GM19351 (cell line): ENCODE data around the gene SCO2.
"Not testable (repeated sequence)": the region's sequence is repeated elsewhere in the genome, so short reads cannot be mapped to it uniquely, and the experiment has no call there.

Source experiments
- ATAC-seq: cut with Tn5 transposase; IDR thresholded peaks from one replicate; pipeline ENCODE4 v1.9.1; 2021; ENCODE audit warnings: mild to moderate bottlenecking, moderate library complexity; ENCODE audit not compliant: unreplicated experiment

SCO2 gene

GRCh38 chr22:50551160-50551752 lies 25.9 kb upstream of the SCO2 start:
- no peak for ATAC-seq

GRCh38 chr22:50550395-50550794 lies 25.0 kb upstream of the SCO2 start:
- ATAC-seq: no peak

- ATAC-seq: no peak
These were observed 23.8 kb upstream of the SCO2 start for GRCh38 chr22:50548921-50549790.

GRCh38 chr22:50548040-50548920 lies 22.9 kb upstream of the SCO2 start:
- ATAC-seq: no peak

- ATAC-seq: no peak
These were observed 22.0 kb upstream of the SCO2 start for GRCh38 chr22:50547263-50547985.

GRCh38 chr22:50546326-50547262 lies 21.2 kb upstream of the SCO2 start:
- no peak for ATAC-seq

GRCh38 chr22:50545522-50546325 lies 20.3 kb upstream of the SCO2 start, which contains the start of gene KLHDC7B:
TSS of gene KLHDC7B (plus strand) at chr22:50545899. CDS start at chr22:50546244, 345 bp downstream.
- no peak for ATAC-seq

GRCh38 chr22:50544746-50545253 lies 19.4 kb upstream of the SCO2 start:
- ATAC-seq: no peak

- ATAC-seq: no peak
These were observed 18.8 kb upstream of the SCO2 start for GRCh38 chr22:50544078-50544745.

GRCh38 chr22:50542416-50542927 lies 17.1 kb upstream of the SCO2 start:
- ATAC-seq: no peak

GRCh38 chr22:50541667-50542026 lies 16.2 kb upstream of the SCO2 start:
- not testable (repeated sequence) for ATAC-seq

- no peak for ATAC-seq
These were observed 15.0 kb upstream of the SCO2 start for GRCh38 chr22:50540381-50540780.

- no peak for ATAC-seq
These were observed 12.4 kb upstream of the SCO2 start for GRCh38 chr22:50537765-50538164.

- no peak for ATAC-seq
These were observed 10.8 kb upstream of the SCO2 start for GRCh38 chr22:50536226-50536625.

GRCh38 chr22:50535113-50535512 lies 9.7 kb upstream of the SCO2 start:
- no peak for ATAC-seq

- not testable (repeated sequence) for ATAC-seq
These were observed 8.7 kb upstream of the SCO2 start for GRCh38 chr22:50533856-50534711.
